Loucy (cell line): ENCODE measurements around the gene LPP.

Source experiments
- CTCF ChIP-seq: fragments of 200-600 bp; sonication (generic); conservative IDR thresholded peaks from 2 replicates; pipeline ENCODE4 v1.5.1; 2014; ENCODE audit warnings: mild to moderate bottlenecking, antibody characterized with exemption, low read length
- EZH2phosphoT487 ChIP-seq: fragments of 200-600 bp; IDR thresholded peaks from 2 replicates; pipeline ENCODE4 v1.6.1; 2018; ENCODE audit warnings: antibody characterized with exemption, mild to moderate bottlenecking, moderate library complexity, borderline replicate concordance

- TF ChIP-seq EZH2phosphoT487 (no peak), CTCF (no peak)
These were observed 40.4 kb downstream of the LPP start for GRCh38 chr3:188194332-188194731.
